Measurements from ENCODE around the gene GMNC. TPM values are rescaled to one million over a fixed set of nuclear protein-coding genes. Genes with fewer than 3 reads are reported as not detected.

Gene GMNC
- total and polyA plus RNA-seq, 12 donors: 0.07 to 3.7 (median 0.45) TPM; not detected in 1

DNA sequence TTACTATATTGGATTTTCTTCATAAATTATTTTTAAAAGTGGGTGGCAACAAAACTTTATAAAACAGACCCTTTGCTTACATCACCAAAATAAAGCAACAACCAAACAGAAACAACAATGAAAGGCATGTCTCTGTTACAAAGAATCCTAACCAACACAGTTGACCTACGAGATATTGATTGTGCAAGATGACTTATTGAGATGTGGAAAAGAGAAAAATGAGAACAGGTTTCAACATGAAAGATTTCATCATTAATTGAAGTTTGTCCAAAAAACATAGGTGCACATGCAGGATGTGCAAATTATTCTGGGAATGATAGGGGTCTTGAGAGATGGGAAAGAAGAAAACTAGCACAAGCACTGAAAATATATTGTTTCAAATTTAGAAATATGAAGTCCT, 9.0 kb downstream of the GMNC start:
- H3K9me3 ChIP-seq: no peaks in the 10 kb centered on the region
- intact Hi-C loops (cut with DNase I): no loop called here
- DNase-seq: no peak
- H3K4me1 ChIP-seq: no peaks in the 10 kb centered on the region
- no peak for TF ChIP-seq CTCF (IDR thresholded peaks at IDR 0.05)
- no peak overlapping the region for H3K27ac ChIP-seq
- no peak overlapping the region for H3K4me3 ChIP-seq
- no peaks in the 10 kb centered on the region for H3K36me3 ChIP-seq
- peaks cover 0 to 8% (median 0%) of the 10 kb centered on the region in 7 donors for H3K27me3 ChIP-seq
- ATAC-seq: no peak
- WGBS, 2 donors: 41 to 62% methylated on average over 1 of the region's 1 CpG

- no peaks in the 10 kb centered on the region for H3K9me3 ChIP-seq
- WGBS, 2 donors: 96 to 97% methylated on average over 1 of the region's 1 CpG
- H3K4me3 ChIP-seq: no peak overlapping the region
- intact Hi-C loops (cut with DNase I): no loop called here
- TF ChIP-seq CTCF (IDR thresholded peaks at IDR 0.05): no peak
- H3K27me3 ChIP-seq: peaks cover 0 to 8% (median 0%) of the 10 kb centered on the region in 7 donors
- H3K36me3 ChIP-seq: no peaks in the 10 kb centered on the region
- ATAC-seq (no peak), DNase-seq (no peak)
- H3K4me1 ChIP-seq: no peaks in the 10 kb centered on the region
- H3K27ac ChIP-seq: no peak overlapping the region
Observed at GRCh38 chr3:190849607-190850006, 12.9 kb downstream of the GMNC start.

GRCh38 chr3:190848870-190849269, 13.6 kb downstream of the GMNC start:
- 44 to 65% methylated on average over 3 of the region's 3 CpGs for WGBS, 2 donors
- Histone ChIP-seq H3K9me3 (no peaks in the 10 kb centered on the region), H3K27ac (no peak overlapping the region), H3K36me3 (no peaks in the 10 kb centered on the region), H3K4me3 (no peak overlapping the region), H3K4me1 (no peaks in the 10 kb centered on the region), H3K27me3 (peaks cover 0 to 8% (median 0%) of the 10 kb centered on the region in 7 donors)
- ATAC-seq: no peak
- intact Hi-C loops (cut with DNase I): no loop called here
- no peak for TF ChIP-seq CTCF (IDR thresholded peaks at IDR 0.05)
- DNase-seq: no peak

GRCh38 chr3:190847436-190847835, 15.1 kb downstream of the GMNC start:
- ATAC-seq: no peak

More at GRCh38 chr3:190847436-190847835, 15.1 kb downstream of the GMNC start:
- H3K4me1 ChIP-seq: no peaks in the 10 kb centered on the region
- no peak overlapping the region for H3K27ac ChIP-seq
- no peaks in the 10 kb centered on the region for H3K9me3 ChIP-seq
- H3K27me3 ChIP-seq: peaks cover 0 to 6% (median 0%) of the 10 kb centered on the region in 7 donors
- intact Hi-C loops (cut with DNase I): no loop called here
- no peak for DNase-seq
- no peaks in the 10 kb centered on the region for H3K36me3 ChIP-seq
- H3K4me3 ChIP-seq: no peak overlapping the region
- no peak for TF ChIP-seq CTCF (IDR thresholded peaks at IDR 0.05)
